Amygdala (tissue), 56 donors: Measurements from ENCODE around the gene SGPP2.

Experiments used
- DNase-seq, 56 donors: peaks; one replicate each; lab custom pipeline; 2025; lab: John Stamatoyannopoulos, UW

Gene SGPP2

GRCh38 chr2:222518570-222519381 is 94.4 kb downstream of the SGPP2 start:
- no peak for DNase-seq

GRCh38 chr2:222521099-222521498 is 96.8 kb downstream of the SGPP2 start:
- no peak for DNase-seq

GRCh38 chr2:222522082-222522481 is 97.7 kb downstream of the SGPP2 start:
- DNase-seq: no peak

GRCh38 chr2:222523783-222524544 is 99.6 kb downstream of the SGPP2 start:
- no peak for DNase-seq

GRCh38 chr2:222525811-222526210 is 101.5 kb downstream of the SGPP2 start:
- no peak for DNase-seq

GRCh38 chr2:222526480-222527277 is 102.3 kb downstream of the SGPP2 start:
- DNase-seq: no peak

GRCh38 chr2:222532315-222532714 is 108.0 kb downstream of the SGPP2 start:
- DNase-seq: no peak

- no peak for DNase-seq
Observed at GRCh38 chr2:222535477-222535876, 111.1 kb downstream of the SGPP2 start.

- no peak for DNase-seq
Observed at GRCh38 chr2:222538535-222538934, 114.2 kb downstream of the SGPP2 start.

GRCh38 chr2:222544661-222545060 is 120.3 kb downstream of the SGPP2 start:
- no peak for DNase-seq

GRCh38 chr2:222545823-222546795 is 121.8 kb downstream of the SGPP2 start:
- no peak for DNase-seq

- no peak for DNase-seq
Observed at GRCh38 chr2:222547083-222547482, 122.7 kb downstream of the SGPP2 start.

- peak in 1 of 56 donors; percentile 6 for DNase-seq
Observed at GRCh38 chr2:222548992-222549391, 124.6 kb downstream of the SGPP2 start.

GRCh38 chr2:222554517-222554916 is 130.2 kb downstream of the SGPP2 start:
- DNase-seq: peak in 1 of 56 donors; percentile 12

- DNase-seq: no peak
Observed at GRCh38 chr2:222561151-222561550, 136.8 kb downstream of the SGPP2 start.

GRCh38 chr2:222561817-222562645 is 137.7 kb downstream of the SGPP2 start:
- peak in 8 of 56 donors; percentile 3 to 32 (median 13) for DNase-seq

GRCh38 chr2:222563106-222563718 is 138.9 kb downstream of the SGPP2 start:
- no peak for DNase-seq

GRCh38 chr2:222563936-222564335 is 139.6 kb downstream of the SGPP2 start:
- no peak for DNase-seq
